HG02981 (cell line): ENCODE measurements around the gene SPAG9.
"Not testable (repeated sequence)": the region's sequence is repeated elsewhere in the genome, so short reads cannot be mapped to it uniquely, and the experiment has no call there.

Experiments
- ATAC-seq: cut with Tn5 transposase; IDR thresholded peaks from one replicate; pipeline ENCODE4 v1.9.1; 2021; ENCODE audit warnings: mild to moderate bottlenecking, moderate library complexity; ENCODE audit not compliant: unreplicated experiment

Gene SPAG9

GRCh38 chr17:50945779-50946222 lies 174.9 kb downstream of the SPAG9 start:
- no peak for ATAC-seq

- no peak for ATAC-seq
Measured at GRCh38 chr17:50944902-50945720, 175.6 kb downstream of the SPAG9 start.

GRCh38 chr17:50944054-50944901 lies 176.4 kb downstream of the SPAG9 start:
- ATAC-seq: no peak

GRCh38 chr17:50943575-50943933 lies 177.1 kb downstream of the SPAG9 start:
- no peak for ATAC-seq

- not testable (repeated sequence) for ATAC-seq
Measured at GRCh38 chr17:50941676-50942048, 179.0 kb downstream of the SPAG9 start.

GRCh38 chr17:50939795-50940684 lies 180.6 kb downstream of the SPAG9 start:
- no peak for ATAC-seq

- ATAC-seq: no peak
Measured at GRCh38 chr17:50939542-50939794, 181.2 kb downstream of the SPAG9 start.

GRCh38 chr17:50938821-50939541 lies 181.7 kb downstream of the SPAG9 start:
- no peak for ATAC-seq

GRCh38 chr17:50935996-50936266 lies 184.7 kb downstream of the SPAG9 start:
- ATAC-seq: no peak

- no peak for ATAC-seq
Measured at GRCh38 chr17:50935221-50935995, 185.3 kb downstream of the SPAG9 start.

- ATAC-seq: no peak
Measured at GRCh38 chr17:50934672-50935220, 185.9 kb downstream of the SPAG9 start.

GRCh38 chr17:50934161-50934560 lies 186.5 kb downstream of the SPAG9 start:
- no peak for ATAC-seq

GRCh38 chr17:50931144-50931908 lies 189.3 kb downstream of the SPAG9 start:
- no peak for ATAC-seq

- no peak for ATAC-seq
Measured at GRCh38 chr17:50928646-50929045, 192.0 kb downstream of the SPAG9 start.

GRCh38 chr17:50927287-50927686 lies 193.4 kb downstream of the SPAG9 start:
- no peak for ATAC-seq

GRCh38 chr17:50926523-50926922 lies 194.1 kb downstream of the SPAG9 start:
- ATAC-seq: no peak

GRCh38 chr17:50925296-50925891 lies 195.3 kb downstream of the SPAG9 start:
- ATAC-seq: no peak

- ATAC-seq: no peak
Measured at GRCh38 chr17:50924800-50925199, 195.9 kb downstream of the SPAG9 start.

- no peak for ATAC-seq
Measured at GRCh38 chr17:50924300-50924699, 196.4 kb downstream of the SPAG9 start.
